ENCODE results near the gene SH3YL1.
"Not testable (repeated sequence)": the region's sequence is repeated elsewhere in the genome, so short reads cannot be mapped to it uniquely, and the experiment has no call there.

- TF ChIP-seq, protein P1, sequence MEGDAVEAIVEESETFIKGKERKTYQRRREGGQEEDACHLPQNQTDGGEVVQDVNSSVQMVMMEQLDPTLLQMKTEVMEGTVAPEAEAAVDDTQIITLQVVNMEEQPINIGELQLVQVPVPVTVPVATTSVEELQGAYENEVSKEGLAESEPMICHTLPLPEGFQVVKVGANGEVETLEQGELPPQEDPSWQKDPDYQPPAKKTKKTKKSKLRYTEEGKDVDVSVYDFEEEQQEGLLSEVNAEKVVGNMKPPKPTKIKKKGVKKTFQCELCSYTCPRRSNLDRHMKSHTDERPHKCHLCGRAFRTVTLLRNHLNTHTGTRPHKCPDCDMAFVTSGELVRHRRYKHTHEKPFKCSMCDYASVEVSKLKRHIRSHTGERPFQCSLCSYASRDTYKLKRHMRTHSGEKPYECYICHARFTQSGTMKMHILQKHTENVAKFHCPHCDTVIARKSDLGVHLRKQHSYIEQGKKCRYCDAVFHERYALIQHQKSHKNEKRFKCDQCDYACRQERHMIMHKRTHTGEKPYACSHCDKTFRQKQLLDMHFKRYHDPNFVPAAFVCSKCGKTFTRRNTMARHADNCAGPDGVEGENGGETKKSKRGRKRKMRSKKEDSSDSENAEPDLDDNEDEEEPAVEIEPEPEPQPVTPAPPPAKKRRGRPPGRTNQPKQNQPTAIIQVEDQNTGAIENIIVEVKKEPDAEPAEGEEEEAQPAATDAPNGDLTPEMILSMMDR (IDR thresholded peaks at IDR 0.05; ENCODE audit: low read depth, low read length, poor library complexity, severe bottlenecking) = not testable (repeated sequence)
- not testable (repeated sequence) for TF ChIP-seq EZH2phosphoT487 (IDR thresholded peaks at IDR 0.05; ENCODE audit: borderline replicate concordance, low read length)
Observed at GRCh38 chr2:172120-172519, 91.7 kb downstream of the SH3YL1 start.
